NCI-H2081 (cell line): ENCODE results near the gene LHFPL3.
A peak's percentile ranks its signal among the peaks of the same experiment; 100 is the strongest.
"Not testable (repeated sequence)": the region's sequence is repeated elsewhere in the genome, so short reads cannot be mapped to it uniquely, and the experiment has no call there.

Experiments
- DNase-seq, 2 experiments: peaks; one replicate each; lab custom pipeline; 2025; lab: John Stamatoyannopoulos, UW

The LHFPL3 gene

DNA sequence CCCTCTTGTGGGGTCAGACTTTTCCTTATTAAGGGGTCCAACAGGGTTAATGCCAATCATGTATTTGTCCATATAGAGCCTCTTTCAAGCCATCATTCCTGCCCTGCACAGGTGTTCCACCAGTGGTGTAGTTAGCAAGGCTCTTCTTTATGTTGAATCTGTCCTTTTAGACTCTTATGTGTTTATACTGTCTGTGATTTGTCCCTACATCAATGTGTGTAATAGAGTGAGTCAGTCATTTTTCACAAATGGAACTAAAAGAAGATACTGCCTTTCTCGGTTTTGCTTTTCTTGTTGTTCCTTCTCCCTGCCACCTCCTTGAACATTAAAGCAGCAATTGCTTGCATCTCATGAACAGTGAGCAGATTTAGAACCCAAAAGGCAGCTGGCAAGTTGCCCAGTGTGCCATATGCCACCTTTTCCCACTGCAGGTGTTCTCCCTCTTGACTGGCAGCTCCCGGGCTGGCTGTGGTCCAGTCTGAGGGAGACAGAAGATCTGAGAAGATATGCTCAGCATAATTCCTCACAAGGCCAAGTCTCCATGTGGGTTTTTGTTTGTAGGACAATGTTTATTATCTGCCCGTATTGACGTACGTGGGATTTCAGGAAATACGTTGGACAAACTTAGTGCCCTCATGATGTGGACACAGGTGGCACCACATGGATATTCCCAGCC, 154.1 kb downstream of the LHFPL3 start:
- DNase-seq: peak; percentile 75 to 84

DNA sequence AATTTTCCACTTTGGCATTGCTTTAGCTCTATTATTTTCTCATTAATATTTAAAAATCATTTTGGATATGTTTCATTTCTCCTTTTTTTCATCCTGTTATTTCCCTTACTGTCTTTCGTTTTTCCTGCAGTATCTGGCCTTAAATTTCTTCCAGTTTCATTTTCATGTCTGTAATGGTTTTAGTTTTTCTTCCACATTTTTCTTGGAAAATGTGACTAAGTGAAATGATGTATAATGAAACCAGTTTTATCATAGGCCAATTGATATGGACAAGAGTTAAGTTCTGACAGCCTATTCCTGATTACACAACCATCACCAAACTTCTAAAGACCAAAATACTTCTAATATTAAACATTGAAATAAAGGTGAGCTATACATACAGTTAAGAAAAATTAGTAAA, 158.5 kb downstream of the LHFPL3 start:
- no peak for DNase-seq

DNA sequence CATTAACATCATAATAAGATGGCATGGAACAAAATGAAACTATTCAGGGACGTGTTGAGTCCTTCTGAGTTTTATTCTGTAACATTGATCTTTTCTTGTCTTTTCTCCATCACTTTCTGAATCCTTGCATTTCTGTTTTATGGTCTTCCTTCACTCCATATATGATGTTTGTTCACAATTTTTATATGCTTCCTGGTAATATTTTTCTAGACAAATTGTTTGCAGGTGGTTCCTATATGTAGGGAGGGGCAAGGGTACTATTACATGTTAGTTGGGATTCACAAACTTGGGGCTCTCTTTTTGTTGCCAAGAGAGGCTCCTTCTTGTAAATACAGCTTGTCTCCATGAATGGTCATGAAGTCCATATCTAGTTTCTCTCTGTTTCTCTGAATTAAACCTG, 159.2 kb downstream of the LHFPL3 start:
- DNase-seq: no peak

DNA sequence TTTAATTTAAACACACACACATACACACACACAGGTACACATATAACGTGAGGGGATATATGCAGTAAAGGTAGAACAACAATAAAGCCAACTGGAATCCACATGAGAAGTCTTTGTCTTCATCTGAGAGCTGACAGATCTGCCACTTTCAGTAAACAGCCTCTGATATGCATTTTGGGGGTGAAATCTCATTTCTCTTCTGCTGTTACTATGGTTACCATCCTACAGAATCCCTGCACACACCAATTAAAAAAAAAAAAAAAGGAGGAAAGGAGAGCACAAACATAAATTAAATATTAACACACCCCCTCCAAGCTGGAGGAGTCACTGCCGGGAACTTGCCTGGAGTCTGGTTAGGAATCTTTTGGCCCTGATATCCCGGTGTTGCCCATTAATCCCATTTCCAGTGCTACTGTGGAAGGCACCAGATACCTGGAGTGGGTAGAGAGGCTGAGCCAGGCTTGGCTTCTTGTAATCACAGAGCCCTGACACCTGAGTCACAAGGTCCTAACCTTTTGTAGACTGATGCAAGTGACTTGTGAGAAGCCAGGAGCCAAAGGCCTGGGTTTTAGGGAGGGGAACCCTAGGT, 169.1 kb downstream of the LHFPL3 start:
- no peak for DNase-seq

DNA sequence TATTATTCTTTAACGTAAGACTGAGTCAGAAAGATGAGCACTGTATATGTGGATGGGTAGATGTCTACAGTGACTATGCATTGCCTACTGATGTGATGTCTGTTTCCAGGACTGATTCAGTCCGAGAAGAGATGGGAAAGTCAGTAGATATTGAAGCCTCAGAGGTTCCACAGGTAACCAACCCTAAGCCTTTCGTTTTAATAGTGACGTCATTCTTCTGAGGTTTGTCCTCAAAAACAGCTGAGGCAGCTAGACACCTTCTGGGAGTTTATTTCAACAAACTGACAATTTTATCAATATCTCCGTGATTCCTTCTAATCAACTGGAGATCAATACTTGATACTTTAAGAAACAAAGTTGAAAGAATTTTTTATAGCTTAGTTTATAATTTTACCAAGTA, 171.6 kb downstream of the LHFPL3 start:
- no peak for DNase-seq

DNA sequence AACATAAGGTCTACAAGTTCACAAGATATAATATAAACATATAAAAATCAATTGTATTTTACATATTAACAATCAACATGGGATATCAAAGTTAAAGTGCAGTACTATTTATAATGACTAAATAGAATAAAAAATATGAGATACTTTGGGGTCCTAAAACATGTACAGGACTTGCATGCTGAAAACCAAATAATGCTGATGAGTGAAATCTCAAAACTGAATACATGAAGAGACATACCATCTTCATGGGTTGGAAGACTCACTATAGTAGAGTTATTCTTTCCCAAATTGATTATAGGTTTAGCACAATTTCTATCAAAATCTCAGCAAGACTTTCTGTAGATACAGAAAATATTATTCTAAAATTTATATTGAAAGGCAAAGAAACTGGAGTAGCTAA, 181.5 kb downstream of the LHFPL3 start:
- DNase-seq: no peak

DNA sequence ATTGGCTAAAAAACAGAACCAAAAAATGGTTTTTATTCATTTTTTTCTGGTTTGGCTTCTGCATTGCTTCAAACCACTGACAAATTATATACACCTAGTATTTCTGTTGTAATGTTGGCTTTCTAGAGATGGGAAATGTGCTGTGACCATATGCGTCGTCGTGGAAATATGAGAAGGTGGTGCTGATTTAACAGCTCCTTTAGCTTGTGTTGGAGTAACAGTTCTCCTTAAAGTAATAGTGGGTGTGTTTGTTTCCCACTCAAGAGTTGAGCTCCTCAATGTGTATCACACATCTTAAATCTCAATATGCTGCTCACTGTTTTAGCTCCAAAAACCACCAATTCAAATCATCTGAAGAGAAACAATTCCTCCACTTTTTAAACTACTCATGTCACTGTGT, 196.4 kb downstream of the LHFPL3 start:
- no peak for DNase-seq

DNA sequence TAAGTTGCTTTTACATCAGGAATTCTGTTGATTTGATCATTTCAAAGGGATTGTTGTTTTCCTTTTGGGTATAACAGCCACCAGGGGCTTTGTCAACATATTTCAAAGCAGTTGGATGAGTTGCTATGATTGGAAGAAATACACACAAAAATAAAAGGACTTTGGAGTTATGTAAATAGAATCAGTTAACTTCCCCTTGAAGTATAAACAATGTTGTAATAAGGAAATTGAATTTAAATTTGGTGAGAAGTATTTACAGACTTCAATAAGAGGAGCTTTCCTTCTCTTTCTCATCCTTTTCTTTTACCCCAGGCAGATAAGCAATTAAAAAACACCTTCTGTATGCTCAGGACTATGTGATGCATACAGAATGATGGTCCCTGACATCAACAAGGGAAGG, 199.7 kb downstream of the LHFPL3 start:
- DNase-seq: no peak

DNA sequence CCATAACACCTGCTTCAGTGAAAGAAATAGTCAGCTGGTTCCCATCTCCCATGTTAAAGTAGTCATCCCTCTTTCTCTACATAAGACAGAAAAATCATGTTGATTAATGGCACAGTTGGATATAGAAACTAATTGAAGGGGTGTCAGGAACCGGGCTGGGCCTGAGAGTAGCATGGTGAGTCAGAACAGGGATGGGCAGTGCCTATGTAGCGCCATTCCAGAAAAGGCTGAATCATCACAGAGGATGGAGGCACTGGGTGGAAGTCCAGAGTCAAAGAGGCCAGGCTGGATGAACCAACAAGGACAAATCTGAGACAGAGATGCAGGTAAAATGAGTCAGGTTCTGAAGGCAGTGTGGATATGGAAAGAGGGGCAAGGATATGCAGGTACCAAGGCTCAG, 201.2 kb downstream of the LHFPL3 start:
- no peak for DNase-seq

DNA sequence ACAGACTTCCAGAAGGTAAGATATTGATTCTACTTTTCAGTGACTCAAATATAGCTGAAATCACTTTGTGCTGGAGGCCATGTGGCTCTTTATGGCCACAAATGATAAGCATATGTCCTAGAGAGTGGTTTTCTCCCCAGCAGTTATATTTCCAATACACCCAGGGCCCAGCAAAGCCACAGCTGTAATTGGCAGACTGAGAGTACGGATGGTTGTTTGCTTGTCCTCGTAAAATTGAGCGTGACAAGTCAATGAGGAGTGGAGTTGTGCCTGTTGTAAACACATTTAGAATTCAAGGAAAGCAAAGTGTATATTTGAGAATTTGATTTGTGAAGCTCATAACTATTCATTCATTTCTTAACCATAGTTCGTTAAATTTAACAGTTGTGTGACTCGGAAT, 201.8 kb downstream of the LHFPL3 start:
- DNase-seq: peak in 1 of 2 experiments; percentile 24

DNA sequence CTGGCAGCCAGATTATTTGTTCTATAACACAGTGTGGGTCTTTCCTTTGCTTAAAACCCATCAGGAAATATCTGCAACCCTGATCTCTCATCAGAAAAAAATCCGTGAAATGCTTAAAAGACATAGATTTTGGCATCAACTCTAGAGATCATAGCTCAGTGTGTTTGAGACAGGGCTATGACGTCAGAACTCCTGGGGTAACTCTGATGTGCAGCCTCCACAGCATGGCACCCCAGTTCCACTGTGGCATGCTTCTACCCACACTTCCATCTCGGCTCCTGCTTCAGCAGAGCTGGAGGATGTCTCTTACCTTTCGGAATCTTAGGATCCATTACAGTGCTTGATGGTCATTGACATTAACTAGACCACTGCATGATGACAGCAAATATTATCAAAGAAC, 205.7 kb downstream of the LHFPL3 start:
- DNase-seq: no peak

DNA sequence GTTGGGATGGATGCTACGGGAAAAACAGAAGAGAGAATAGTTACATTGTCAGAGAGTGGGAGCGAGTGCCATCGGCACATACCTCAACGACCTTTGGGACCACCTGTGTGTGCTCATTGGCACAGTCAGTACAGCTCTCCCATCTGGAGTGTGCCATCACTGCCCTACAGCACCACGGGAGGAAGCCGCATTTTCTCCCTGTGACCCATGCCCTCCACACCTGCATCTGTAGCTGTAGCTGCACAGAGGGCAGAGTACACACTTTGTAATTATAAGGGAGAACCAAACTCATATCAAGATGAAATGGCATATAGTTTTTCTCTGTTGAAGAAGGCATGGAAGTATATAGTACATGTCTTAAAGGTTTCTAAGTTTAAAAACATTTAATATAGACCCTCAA, 207.4 kb downstream of the LHFPL3 start:
- DNase-seq: no peak

DNA sequence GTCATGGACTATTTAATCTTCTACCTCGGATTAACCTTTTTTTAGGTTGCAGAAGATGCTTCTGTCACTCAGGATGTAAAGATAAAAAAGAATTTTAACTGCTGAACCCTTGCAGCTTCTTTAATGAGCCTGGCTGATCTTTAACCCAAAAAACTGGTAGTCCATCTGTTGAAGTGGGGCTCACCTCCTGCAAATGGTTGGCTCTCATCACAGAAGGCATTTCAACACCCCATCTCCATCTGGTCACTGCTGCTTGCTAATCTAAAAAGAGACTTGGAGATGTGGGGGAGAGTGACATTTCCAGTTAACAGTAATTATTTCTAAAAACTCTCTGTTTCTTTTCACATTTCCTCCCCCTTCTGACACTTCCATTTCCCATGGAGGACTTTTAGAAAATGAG, 208.6 kb downstream of the LHFPL3 start:
- no peak for DNase-seq

DNA sequence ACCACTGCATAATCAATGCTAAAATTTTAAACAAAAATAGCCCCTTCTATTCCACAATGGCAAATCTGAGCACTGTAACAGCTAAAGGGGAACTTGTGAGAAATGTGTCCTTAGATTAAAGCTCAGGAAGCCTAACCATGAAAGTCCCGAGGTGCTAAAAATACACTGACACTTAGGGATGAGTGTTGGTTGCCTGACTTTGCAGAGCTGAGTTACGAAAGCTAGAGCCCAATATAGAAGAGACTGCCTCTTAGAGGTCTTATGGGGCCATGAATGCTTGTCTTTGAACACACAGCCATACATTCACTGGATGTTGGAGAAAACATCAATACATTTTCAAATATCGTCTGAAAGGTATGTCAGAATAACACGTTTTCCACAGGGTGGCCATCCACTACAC, 209.7 kb downstream of the LHFPL3 start:
- DNase-seq: no peak

DNA sequence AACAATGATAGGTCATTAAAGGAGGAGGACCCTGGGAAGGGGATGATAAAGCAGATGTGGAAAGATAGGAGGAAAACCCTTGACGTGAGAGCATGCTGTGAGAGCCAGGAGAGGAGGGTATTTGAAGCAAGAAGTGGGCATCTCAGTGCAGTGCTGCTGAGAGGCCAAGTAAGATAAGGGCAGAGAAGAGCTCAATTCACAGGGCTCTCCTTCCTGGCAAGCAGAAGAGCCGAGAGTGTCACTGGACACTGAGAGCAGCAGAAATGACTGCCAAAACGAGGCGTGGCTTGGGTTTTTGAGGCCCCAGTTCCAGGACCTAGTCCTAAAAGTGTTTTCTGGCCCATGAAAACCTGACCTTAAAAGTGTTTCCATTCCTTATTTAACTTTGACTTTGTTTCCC, 213.5 kb downstream of the LHFPL3 start:
- DNase-seq: no peak

DNA sequence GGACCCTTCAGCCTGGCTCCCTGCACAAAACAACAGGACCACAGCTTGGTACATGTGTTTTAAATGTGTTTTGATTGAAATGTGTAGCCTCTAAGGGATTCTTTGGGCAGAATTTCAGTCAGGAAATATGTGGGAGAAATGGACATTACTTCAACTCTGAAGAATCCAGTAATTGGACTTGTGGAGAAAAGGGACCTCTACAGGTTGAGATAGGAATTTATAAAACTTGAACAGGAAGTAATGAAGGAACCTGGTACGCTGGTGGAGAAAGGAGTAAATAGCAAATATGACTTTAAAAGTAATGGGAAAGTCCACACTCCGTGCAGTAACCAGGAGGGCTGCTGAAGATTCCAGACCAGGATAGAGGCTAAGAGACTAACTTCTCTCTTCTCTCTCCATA, 220.5 kb downstream of the LHFPL3 start:
- DNase-seq: peak in 1 of 2 experiments; percentile 14

DNA sequence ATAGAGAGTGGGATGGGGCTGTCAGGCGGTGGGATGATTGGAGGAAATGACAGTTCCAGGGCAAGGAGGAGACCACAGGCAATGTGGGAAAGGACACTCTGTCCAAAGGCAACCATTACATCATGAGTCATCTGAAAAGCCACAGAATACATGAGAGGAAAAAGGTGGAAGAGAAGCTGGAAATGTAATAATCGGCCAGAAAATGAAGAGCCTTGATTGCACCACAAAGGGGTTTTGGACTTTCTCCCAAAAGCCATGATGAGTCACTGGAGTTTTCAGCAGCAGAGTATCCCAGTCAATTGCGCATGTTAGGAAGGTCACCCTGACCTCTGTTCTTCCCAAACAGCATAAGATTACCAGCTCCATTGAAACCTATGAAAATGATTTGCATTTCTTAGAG, 222.0 kb downstream of the LHFPL3 start:
- DNase-seq: no peak

DNA sequence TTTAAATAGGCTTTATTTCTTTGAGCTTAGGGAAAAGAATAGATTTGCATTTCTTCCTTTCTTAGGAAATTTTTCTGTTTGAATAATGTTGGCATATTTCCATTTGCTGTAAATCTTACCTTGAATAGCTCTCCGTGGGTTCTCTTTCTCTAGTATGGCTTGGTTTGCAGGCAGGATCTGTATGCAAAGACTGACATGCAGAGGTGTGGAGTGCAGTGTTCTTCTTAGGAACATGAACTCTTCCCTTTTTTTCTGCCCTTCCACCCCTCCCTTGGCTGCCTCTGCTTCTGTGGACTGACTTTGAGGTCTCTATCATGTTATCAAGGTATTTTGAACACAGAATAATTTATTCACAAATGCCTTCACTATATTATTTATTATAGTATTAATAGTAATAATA, 222.8 kb downstream of the LHFPL3 start:
- no peak for DNase-seq

DNA sequence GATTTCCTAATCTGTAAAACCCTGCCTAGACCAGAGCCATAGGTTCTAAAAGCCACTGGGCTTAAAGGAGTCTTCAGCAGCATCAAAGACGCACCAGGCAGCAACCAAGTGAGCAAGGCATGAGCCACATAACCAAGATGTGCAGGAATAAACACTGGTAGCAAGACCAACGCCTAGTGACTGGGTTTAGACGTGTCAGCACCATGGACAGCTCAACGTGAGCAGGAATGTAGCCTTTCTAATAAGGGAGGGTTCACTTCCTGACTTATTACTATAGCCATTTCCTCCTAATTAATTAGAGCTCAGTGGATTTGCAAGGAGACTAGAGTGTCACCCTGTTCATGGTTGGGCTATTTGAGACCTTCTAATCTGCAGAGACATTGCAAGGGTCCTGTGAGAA, 223.7 kb downstream of the LHFPL3 start:
- DNase-seq: no peak

DNA sequence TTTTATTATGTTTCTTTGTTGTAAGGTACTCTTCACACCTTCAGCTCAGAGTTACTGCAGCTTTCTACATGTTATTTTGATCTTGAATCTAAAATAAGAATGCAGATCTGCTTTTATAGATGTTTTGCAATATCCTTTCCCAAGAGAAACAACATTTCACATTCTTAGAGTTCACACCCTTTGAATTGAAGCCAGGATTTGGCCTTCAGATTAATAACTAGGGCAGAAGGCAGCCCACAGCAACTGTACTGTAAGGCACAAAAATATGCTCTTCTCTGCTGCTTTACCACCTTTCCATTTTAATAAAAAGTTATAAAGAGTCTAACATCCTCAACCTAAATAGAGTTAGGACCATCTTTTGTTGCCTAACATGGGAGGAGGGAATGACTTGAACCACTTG, 224.7 kb downstream of the LHFPL3 start:
- DNase-seq: no peak

DNA sequence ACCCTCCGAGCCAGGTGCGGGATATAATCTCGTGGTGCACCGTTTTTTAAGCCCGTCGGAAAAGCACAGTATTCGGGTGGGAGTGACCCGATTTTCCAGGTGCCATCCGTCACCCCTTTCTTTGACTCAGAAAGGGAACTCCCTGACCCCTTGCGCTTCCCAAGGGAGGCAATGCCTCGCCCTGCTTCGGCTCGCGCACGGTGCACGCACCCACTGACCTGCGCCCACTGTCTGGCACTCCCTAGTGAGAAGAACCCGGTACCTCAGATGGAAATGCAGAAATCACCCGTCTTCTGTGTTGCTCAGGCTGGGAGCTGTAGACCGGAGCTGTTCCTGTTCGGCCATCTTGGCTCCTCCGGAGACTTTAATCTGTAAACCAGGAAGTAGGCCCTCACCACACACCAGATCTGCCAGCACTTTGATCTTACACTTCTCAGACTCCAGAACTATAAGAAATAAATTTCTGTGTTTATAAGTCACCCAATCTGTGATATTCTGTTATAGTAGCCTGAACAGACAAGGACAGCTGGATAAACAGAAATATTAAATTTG, 235.0 kb downstream of the LHFPL3 start:
- DNase-seq: not testable (repeated sequence)

DNA sequence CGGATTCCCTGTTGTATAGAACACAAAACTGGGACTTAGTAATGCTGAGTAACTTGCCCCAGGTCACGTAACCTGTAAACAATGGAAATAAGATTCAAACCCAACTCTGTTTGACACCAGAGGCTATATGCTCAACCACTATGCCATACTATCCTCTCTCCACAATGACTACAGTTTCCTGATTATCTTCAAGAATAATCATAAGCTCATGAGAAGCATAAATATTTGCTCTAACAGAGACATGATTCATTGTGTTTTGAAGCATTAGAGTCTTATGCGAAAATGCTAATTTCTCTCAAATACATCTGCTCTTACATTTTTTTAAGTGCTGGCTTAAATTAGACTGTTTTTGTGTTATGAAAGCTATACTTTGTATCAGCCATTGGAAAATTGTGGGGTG, 241.3 kb downstream of the LHFPL3 start:
- DNase-seq: no peak

DNA sequence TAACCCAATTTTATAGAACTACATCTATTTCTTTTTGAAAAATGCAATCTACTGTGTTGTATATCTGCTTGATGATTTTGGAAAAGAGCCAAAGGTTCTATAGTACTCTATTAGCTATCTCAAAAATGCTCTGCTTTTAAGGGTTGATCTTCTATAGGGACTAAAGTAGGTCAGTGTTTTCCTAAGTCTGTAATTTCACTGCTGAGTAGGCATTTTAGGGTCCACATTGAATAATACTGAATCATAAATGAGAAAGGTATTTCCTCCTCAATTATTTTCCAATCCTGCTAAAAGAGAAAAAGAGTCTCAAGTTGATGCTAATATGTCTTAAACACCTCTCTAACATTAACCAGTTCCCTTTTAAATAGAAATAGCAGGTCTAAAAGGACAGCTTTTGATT, 244.2 kb downstream of the LHFPL3 start:
- no peak for DNase-seq

DNA sequence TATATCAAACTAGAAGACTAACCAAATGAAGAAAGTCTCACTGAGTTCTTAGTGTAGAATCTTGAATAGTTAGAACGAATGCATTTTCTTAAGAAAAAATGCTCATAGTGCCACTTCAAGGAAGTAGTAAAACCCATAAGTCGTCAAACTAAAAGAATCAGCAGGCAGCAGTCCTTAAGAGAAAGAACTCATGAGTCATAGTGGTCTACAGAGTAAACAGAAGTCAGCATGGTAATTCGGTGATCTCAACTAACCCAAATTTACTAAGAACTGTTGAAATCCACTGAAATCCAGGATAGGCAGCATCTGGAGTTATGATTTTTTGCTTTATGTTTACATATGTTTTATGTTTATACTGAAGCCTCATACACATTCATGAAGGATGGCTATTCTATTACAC, 256.2 kb downstream of the LHFPL3 start:
- no peak for DNase-seq
